Keratinocyte (primary cell): Measurements from ENCODE around the gene FGGY. TPM values are rescaled to one million over a fixed set of nuclear protein-coding genes. Genes with fewer than 3 reads are reported as not detected.

Source experiments
- DNase-seq: peaks from one replicate; pipeline ENCODE4 v3.0.0-alpha.2; 2011; ENCODE audit warnings: low read depth, missing footprints, low spot score
- FAIRE-seq: peaks from 2 replicates; lab custom pipeline; 2011; peaks lifted over from hg19 to GRCh38; lab: Jason Lieb, UNC
- H2AFZ ChIP-seq: 2 replicates; pipeline ENCODE4 v1.6.0; 2012; ENCODE audit warnings: low read length, control low read depth, inconsistent platforms; ENCODE audit not compliant: control insufficient read depth
- H3K27ac ChIP-seq: 2 replicates; pipeline ENCODE4 v1.5.1; 2011; ENCODE audit warnings: low read length; ENCODE audit not compliant: control insufficient read depth, insufficient read depth
- H3K27me3 ChIP-seq: 3 replicates; pipeline ENCODE4 v1.6.0; 2011; ENCODE audit warnings: low read length; ENCODE audit not compliant: control insufficient read depth, insufficient read depth; ENCODE audit errors: extremely low read depth
- H3K36me3 ChIP-seq, 2 experiments: 2 replicates in 1 of 2; 3 replicates in 1 of 2; pipeline ENCODE4 v1.5.1; 2011; ENCODE audit warnings: low read length in 2 of 2, mild to moderate bottlenecking in 1 of 2; ENCODE audit not compliant: control insufficient read depth in 2 of 2, insufficient read depth in 2 of 2; ENCODE audit errors: extremely low read depth in 1 of 2
- H3K4me1 ChIP-seq: 3 replicates; pipeline ENCODE4 v1.5.1; 2011; ENCODE audit warnings: low read length; ENCODE audit not compliant: control insufficient read depth, insufficient read depth; ENCODE audit errors: extremely low read depth
- H3K4me2 ChIP-seq: 3 replicates; pipeline ENCODE4 v1.6.0; 2011; ENCODE audit warnings: low read depth, low read length; ENCODE audit not compliant: control insufficient read depth, insufficient read depth; ENCODE audit errors: extremely low read depth
- H3K4me3 ChIP-seq, 3 experiments: fragments of 200-600 bp in 1 of 3; sonication (generic) in 1 of 3; 2 replicates in 2 of 3; 3 replicates in 1 of 3; pipeline ENCODE4 v1.5.1; 2011 to 2016; ENCODE audit warnings: low read length in 3 of 3, mild to moderate bottlenecking in 3 of 3, control low read depth in 2 of 3, inconsistent platforms in 1 of 3, low read depth in 1 of 3, mixed read lengths in 1 of 3, mixed run types in 1 of 3, moderate library complexity in 1 of 3; ENCODE audit not compliant: control insufficient read depth in 2 of 3, insufficient read depth in 2 of 3; ENCODE audit errors: extremely low read depth in 1 of 3
- H3K79me2 ChIP-seq: 2 replicates; pipeline ENCODE4 v1.6.0; 2012; ENCODE audit warnings: low read length; ENCODE audit not compliant: control insufficient read depth, insufficient read depth
- H3K9ac ChIP-seq: 3 replicates; pipeline ENCODE4 v1.6.0; 2011; ENCODE audit warnings: low read length; ENCODE audit not compliant: control insufficient read depth, insufficient read depth; ENCODE audit errors: extremely low read depth
- H3K9me1 ChIP-seq: 3 replicates; pipeline ENCODE4 v1.6.0; 2011; ENCODE audit warnings: low read length; ENCODE audit not compliant: control insufficient read depth, insufficient read depth; ENCODE audit errors: extremely low read depth
- H3K9me3 ChIP-seq: 2 replicates; pipeline ENCODE4 v1.5.1; 2012; ENCODE audit warnings: low read depth, low read length; ENCODE audit not compliant: control insufficient read depth
- H4K20me1 ChIP-seq: 3 replicates; pipeline ENCODE4 v1.6.0; 2011; ENCODE audit warnings: low read length; ENCODE audit not compliant: control insufficient read depth, insufficient read depth; ENCODE audit errors: extremely low read depth
- CTCF ChIP-seq, 3 experiments: IDR thresholded peaks in 1 of 3; conservative IDR thresholded peaks in 1 of 3; optimal IDR thresholded peaks in 1 of 3; 2 replicates in 2 of 3; 3 replicates in 1 of 3; pipeline versions ENCODE3 to v1.5.1; 2011; ENCODE audit warnings: low read length in 3 of 3, mild to moderate bottlenecking in 3 of 3, moderate library complexity in 2 of 3, control low read depth in 1 of 3, inconsistent platforms in 1 of 3; ENCODE audit not compliant: insufficient read depth in 2 of 3; ENCODE audit errors: extremely low read depth in 1 of 3
- EZH2 ChIP-seq: IDR thresholded peaks from one replicate; pipeline ENCODE4 v1.6.1; 2012; ENCODE audit warnings: inconsistent platforms, mild to moderate bottlenecking, low read length, moderate library complexity
- dilution Hi-C: fragments of 300-500 bp; cut with MboI; formaldehyde crosslinking; loops from one replicate; pipeline ENCODE4 v1.7.0; 2020; ENCODE audit warnings: low sequenced_read_pairs; ENCODE audit not compliant: extremely low pct_ligation_motif_present
- polyA plus RNA-seq, 5 experiments: library from polyadenylated mRNA; depleted of rRNA in 3 of 5; stranded (reverse) in 3 of 5; stranded (forward) in 1 of 5; unstranded in 1 of 5; fragments of >200 nt; gene quantifications; 1 replicate in 1 of 5; 2 replicates in 3 of 5; 3 replicates in 1 of 5; pipeline versions ENCODE4 v1.2.1 to v1.2.3, GENCODE V29; 2011 to 2012; ENCODE audit warnings: missing spikeins in 2 of 5, low read depth in 1 of 5, low replicate concordance in 1 of 5

The FGGY gene
- polyA plus RNA-seq, 1 donor (not counting 4 experiments of a cell fraction or from before 2014, with no cell fraction given): 16.6 TPM

GRCh38 chr1:59767119-59767518, 470.2 kb downstream of the FGGY start:
- Histone ChIP-seq H3K9me1 (peaks cover 2% of the 10 kb centered on the region), H3K4me2 (peak overlapping the region; percentile 25), H4K20me1 (no peaks in the 10 kb centered on the region), H3K9me3 (no peaks in the 10 kb centered on the region), H3K36me3 (no peaks in the 10 kb centered on the region), H3K4me3 (no peak overlapping the region), H3K4me1 (peaks cover 39% of the 10 kb centered on the region), H3K27me3 (no peaks in the 10 kb centered on the region), H3K79me2 (no peaks in the 10 kb centered on the region), H3K27ac (no peak overlapping the region), H2AFZ (peak overlapping the region; percentile 32), H3K9ac (no peak overlapping the region)
- FAIRE-seq (peak; percentile 79), DNase-seq (no peak)
- dilution Hi-C loops: no loop called here
- TF ChIP-seq CTCF (optimal IDR thresholded peaks at IDR 0.05 in 1 of 3, IDR thresholded peaks at IDR 0.05 in 1 of 3, conservative IDR thresholded peaks at IDR 0.05 in 1 of 3; ENCODE audit: extremely low read depth in 1 of 3, insufficient read depth in 2 of 3, low read length in 3 of 3) (no peak), EZH2 (no peak)

GRCh38 chr1:59768792-59769735, 472.2 kb downstream of the FGGY start:
- FAIRE-seq: peak; percentile 90
- H3K4me2 ChIP-seq: peak overlapping the region; percentile 25
- TF ChIP-seq CTCF (optimal IDR thresholded peaks at IDR 0.05 in 1 of 3, IDR thresholded peaks at IDR 0.05 in 1 of 3, conservative IDR thresholded peaks at IDR 0.05 in 1 of 3; ENCODE audit: extremely low read depth in 1 of 3, insufficient read depth in 2 of 3, low read length in 3 of 3) (no peak), EZH2 (no peak)
- no peak overlapping the region for H3K27ac ChIP-seq
- dilution Hi-C loops: no loop called here
- no peaks in the 10 kb centered on the region for H4K20me1 ChIP-seq
- peaks cover 39% of the 10 kb centered on the region for H3K4me1 ChIP-seq
- peaks cover 2% of the 10 kb centered on the region for H3K9me1 ChIP-seq
- H3K36me3 ChIP-seq: no peaks in the 10 kb centered on the region
- H3K9me3 ChIP-seq: no peaks in the 10 kb centered on the region
- no peak overlapping the region for H3K9ac ChIP-seq
- no peaks in the 10 kb centered on the region for H3K27me3 ChIP-seq
- no peaks in the 10 kb centered on the region for H3K79me2 ChIP-seq
- no peak overlapping the region for H3K4me3 ChIP-seq
- H2AFZ ChIP-seq: peak overlapping the region; percentile 71
- DNase-seq: no peak
